HepG2 (cell line): Measurements from ENCODE around the gene DMKN. TPM values are rescaled to one million over a fixed set of nuclear protein-coding genes. Genes with fewer than 3 reads are reported as not detected.
A peak's percentile ranks its signal among the peaks of the same experiment; 100 is the strongest.

ENCODE experiments used
- CHD2 ChIP-seq: IDR thresholded peaks from 2 replicates; pipeline ENCODE4 v1.6.1; 2011; ENCODE audit warnings: low read depth, low read length, improper control_type of control experiment
- CSRNP1 ChIP-seq: sonication (generic); formaldehyde crosslinking; IDR thresholded peaks from 2 replicates; pipeline ENCODE4 v1.8.1; 2023; ENCODE audit warnings: mild to moderate bottlenecking, missing genetic modification reagents
- DBP ChIP-seq: sonication (generic); formaldehyde crosslinking; IDR thresholded peaks from 2 replicates; pipeline ENCODE4 v1.4.0; 2020; ENCODE audit warnings: missing genetic modification reagents; ENCODE audit errors: not compliant biosample characterization
- DR1 ChIP-seq: sonication (generic); formaldehyde crosslinking; IDR thresholded peaks from 2 replicates; pipeline ENCODE4 v1.8.0; 2021; ENCODE audit warnings: mild to moderate bottlenecking, missing genetic modification reagents, inconsistent platforms
- HDAC1 ChIP-seq: sonication (generic); formaldehyde crosslinking; IDR thresholded peaks from 2 replicates; pipeline ENCODE4 v1.5.1; 2020; ENCODE audit warnings: mild to moderate bottlenecking, missing genetic modification reagents
- KAT8 ChIP-seq: IDR thresholded peaks from 2 replicates; pipeline ENCODE4 v1.6.1; 2016; ENCODE audit warnings: missing genetic modification reagents, missing compliant biosample characterization
- MTF2 ChIP-seq: sonication (generic); formaldehyde crosslinking; IDR thresholded peaks from 2 replicates; pipeline ENCODE4 v1.5.0; 2020; ENCODE audit warnings: missing genetic modification reagents, borderline replicate concordance
- MXI1 ChIP-seq: IDR thresholded peaks from 3 replicates; pipeline ENCODE4 v1.6.1; 2012; ENCODE audit warnings: low read depth, low read length, inconsistent platforms, borderline replicate concordance
- TOPORS ChIP-seq: sonication (generic); formaldehyde crosslinking; IDR thresholded peaks from 2 replicates; pipeline ENCODE4 v1.8.0; 2023; ENCODE audit warnings: mild to moderate bottlenecking, missing genetic modification reagents
- ZBTB10 ChIP-seq: sonication (generic); formaldehyde crosslinking; IDR thresholded peaks from 2 replicates; pipeline ENCODE4 v1.4.0; 2020; ENCODE audit warnings: missing genetic modification reagents, borderline replicate concordance
- ZFYVE20 ChIP-seq: sonication (generic); formaldehyde crosslinking; IDR thresholded peaks from 2 replicates; pipeline ENCODE4 v1.8.0; 2023; ENCODE audit warnings: low read depth, mild to moderate bottlenecking, moderate library complexity, missing genetic modification reagents, borderline replicate concordance
- ZNF446 ChIP-seq: sonication (generic); formaldehyde crosslinking; IDR thresholded peaks from 2 replicates; pipeline ENCODE4 v1.5.0; 2020; ENCODE audit warnings: mild to moderate bottlenecking, missing genetic modification reagents
- ZNF550 ChIP-seq: sonication (generic); formaldehyde crosslinking; IDR thresholded peaks from 2 replicates; pipeline ENCODE4 v1.4.0; 2020; ENCODE audit warnings: mild to moderate bottlenecking, missing genetic modification reagents, borderline replicate concordance
- ZNF609 ChIP-seq: sonication (generic); formaldehyde crosslinking; IDR thresholded peaks from 2 replicates; pipeline ENCODE4 v1.4.0; 2020; ENCODE audit warnings: mild to moderate bottlenecking, missing genetic modification reagents, borderline replicate concordance
- ZNF747 ChIP-seq: sonication (generic); formaldehyde crosslinking; IDR thresholded peaks from 2 replicates; pipeline ENCODE4 v1.8.1; 2023; ENCODE audit warnings: missing genetic modification reagents, mild to moderate bottlenecking, borderline replicate concordance
- ZSCAN20 ChIP-seq: sonication (generic); formaldehyde crosslinking; IDR thresholded peaks from 2 replicates; pipeline ENCODE4 v1.4.0; 2020; ENCODE audit warnings: missing genetic modification reagents, mild to moderate bottlenecking, borderline replicate concordance
- polyA plus RNA-seq, 8 experiments: library from polyadenylated mRNA; depleted of rRNA in 3 of 8; stranded (reverse) in 7 of 8; unstranded in 1 of 8; fragments of >200 nt; fragmentation: Illumina TruSeq in 4 of 8; extraction: Trizol in 4 of 8; gene quantifications; 2 replicates each; pipeline versions ENCODE4 v1.2.1 to v1.2.3, GENCODE V29; 2011 to 2016; ENCODE audit warnings: low read depth in 4 of 8, missing spikeins in 1 of 8, mixed read lengths in 1 of 8; ENCODE audit not compliant: insufficient read depth in 1 of 8
- total RNA-seq, 5 experiments: library from RNA; depleted of rRNA; stranded (reverse); fragments of >200 nt; fragmentation: Illumina TruSeq; extraction: Trizol; gene quantifications; 2 replicates each; pipeline ENCODE4 v1.2.3, GENCODE V29; 2016; ENCODE audit warnings: low read depth in 1 of 5

DMKN gene
- total and polyA plus RNA-seq, 2 of the 13 experiments (the other 11 are each of a cell fraction or from before 2014, with no cell fraction given), result 50.8 to 57.1 TPM

- TF ChIP-seq DR1 (CRISPR knock-in tag) (peak; percentile 50; the same call in 1 of the 2 replicates), ZNF446 (CRISPR knock-in tag) (peak; percentile 89; the same call in 1 of the 2 replicates), ZNF747 (peak; percentile 81; the same call in 1 of the 2 replicates), ZBTB10 (CRISPR knock-in tag) (peak; percentile 58; the same call in 1 of the 2 replicates), CHD2 (0 out of 2 replicates have a peak, but pooled peaks have one; percentile 43), TOPORS (CRISPR knock-in tag) (no peak), KAT8 (CRISPR knock-in tag) (peak; percentile 92), MXI1 (peak; percentile 86; the same call in 2 of the 3 replicates), ZNF609 (CRISPR knock-in tag) (no peak), CSRNP1 (peak; percentile 77; the same call in 1 of the 2 replicates), MTF2 (CRISPR knock-in tag) (no peak), ZFYVE20 (CRISPR knock-in tag) (no peak), ZSCAN20 (CRISPR knock-in tag) (no peak; the same call in 1 of the 2 replicates), ZNF550 (CRISPR knock-in tag) (no peak), HDAC1 (peak; percentile 82; the same call in 1 of the 2 replicates), DBP (CRISPR knock-in tag) (no peak)
Measured at GRCh38 chr19:35545001-35545854, 31.8 kb upstream of the DMKN start, which contains the start of gene TMEM147 (continued).
